Activated T-helper 17 cell treated with anti-CD3 and anti-CD28 coated beads, Interleukin-2, amount 50 U/mL, for 72 hours (primary cell): ENCODE results near the gene SPINT2. TPM values are rescaled to one million over a fixed set of nuclear protein-coding genes. Genes with fewer than 3 reads are reported as not detected.

Experiments used
- ATAC-seq: fragments of 150-1000 bp; cut with Tn5 transposase; replicated peaks from 2 replicates; pipeline ENCODE4 v1.10.0; 2021; ENCODE audit warnings: mild to moderate bottlenecking, moderate library complexity
- H3K27ac Mint-ChIP-seq: one replicate; pipeline ENCODE4 v1.8.0; 2022; ENCODE audit warnings: mixed read lengths
- H3K27me3 Mint-ChIP-seq: one replicate; pipeline ENCODE4 v1.8.0; 2022; ENCODE audit warnings: mixed read lengths
- H3K36me3 Mint-ChIP-seq: one replicate; pipeline ENCODE4 v1.8.0; 2022; ENCODE audit warnings: low read depth, mild to moderate bottlenecking, mixed read lengths
- H3K4me1 Mint-ChIP-seq: one replicate; pipeline ENCODE4 v1.8.0; 2022; ENCODE audit warnings: mixed read lengths
- H3K4me3 Mint-ChIP-seq: one replicate; pipeline ENCODE4 v1.8.0; 2022; ENCODE audit warnings: mild to moderate bottlenecking, mixed read lengths
- H3K9me3 Mint-ChIP-seq: one replicate; pipeline ENCODE4 v1.8.0; 2022; ENCODE audit warnings: mixed read lengths
- total RNA-seq, 2 donors: library from RNA; stranded (reverse); gene quantifications; one replicate each; pipeline ENCODE4 v1.2.3, GENCODE V29; 2022

Gene SPINT2
- total RNA-seq, 2 donors from 2014 or later: 21.3 to 56.6 TPM

DNA sequence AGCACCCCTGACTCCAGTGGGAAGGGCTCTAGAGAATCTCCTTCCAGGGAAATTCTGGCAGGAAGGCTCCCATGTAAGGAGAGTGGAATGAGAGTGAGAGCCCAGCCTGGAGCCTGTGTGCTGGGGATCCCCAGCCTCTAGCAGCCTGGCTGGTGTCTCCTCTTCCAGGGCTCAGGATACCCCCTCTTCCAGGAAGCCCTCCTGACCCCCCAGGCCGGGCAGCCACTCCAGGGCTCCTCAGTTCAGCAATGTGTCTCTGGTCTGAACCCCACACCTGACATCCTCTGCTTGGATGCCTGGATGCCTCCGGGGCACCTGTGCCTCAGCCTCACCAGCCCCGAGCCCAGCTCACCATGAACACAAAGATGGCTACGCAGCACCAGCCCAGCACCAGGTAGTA lies 42.7 kb downstream of the SPINT2 start:
- H3K4me3 Mint-ChIP-seq: no peak overlapping the region
- no peaks in the 10 kb centered on the region for H3K9me3 Mint-ChIP-seq
- no peak overlapping the region for H3K27ac Mint-ChIP-seq
- H3K27me3 Mint-ChIP-seq: no peaks in the 10 kb centered on the region
- H3K36me3 Mint-ChIP-seq: peaks cover 33% of the 10 kb centered on the region
- no peak for ATAC-seq
- H3K4me1 Mint-ChIP-seq: peaks cover 10% of the 10 kb centered on the region

DNA sequence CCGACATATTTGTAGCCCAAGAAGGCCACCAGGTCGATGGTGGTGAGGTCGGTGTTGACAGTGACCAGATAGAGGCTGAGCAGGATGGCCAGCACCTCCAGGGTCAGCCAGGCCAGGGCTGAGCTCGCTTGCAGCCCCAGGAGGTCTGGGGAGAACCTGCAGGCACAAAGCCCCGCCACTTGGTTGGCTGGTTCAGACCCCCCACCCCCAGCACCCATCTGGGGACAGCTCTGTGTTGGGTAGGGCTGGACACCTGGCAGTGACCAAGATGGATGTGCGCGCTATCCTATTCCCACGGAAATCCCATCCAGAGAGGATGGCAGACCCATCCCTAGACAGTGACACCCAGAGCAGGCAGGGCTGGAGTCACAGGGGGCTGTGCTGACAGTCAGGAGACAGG lies 43.2 kb downstream of the SPINT2 start:
- no peak for ATAC-seq
- H3K36me3 Mint-ChIP-seq: peaks cover 33% of the 10 kb centered on the region

DNA sequence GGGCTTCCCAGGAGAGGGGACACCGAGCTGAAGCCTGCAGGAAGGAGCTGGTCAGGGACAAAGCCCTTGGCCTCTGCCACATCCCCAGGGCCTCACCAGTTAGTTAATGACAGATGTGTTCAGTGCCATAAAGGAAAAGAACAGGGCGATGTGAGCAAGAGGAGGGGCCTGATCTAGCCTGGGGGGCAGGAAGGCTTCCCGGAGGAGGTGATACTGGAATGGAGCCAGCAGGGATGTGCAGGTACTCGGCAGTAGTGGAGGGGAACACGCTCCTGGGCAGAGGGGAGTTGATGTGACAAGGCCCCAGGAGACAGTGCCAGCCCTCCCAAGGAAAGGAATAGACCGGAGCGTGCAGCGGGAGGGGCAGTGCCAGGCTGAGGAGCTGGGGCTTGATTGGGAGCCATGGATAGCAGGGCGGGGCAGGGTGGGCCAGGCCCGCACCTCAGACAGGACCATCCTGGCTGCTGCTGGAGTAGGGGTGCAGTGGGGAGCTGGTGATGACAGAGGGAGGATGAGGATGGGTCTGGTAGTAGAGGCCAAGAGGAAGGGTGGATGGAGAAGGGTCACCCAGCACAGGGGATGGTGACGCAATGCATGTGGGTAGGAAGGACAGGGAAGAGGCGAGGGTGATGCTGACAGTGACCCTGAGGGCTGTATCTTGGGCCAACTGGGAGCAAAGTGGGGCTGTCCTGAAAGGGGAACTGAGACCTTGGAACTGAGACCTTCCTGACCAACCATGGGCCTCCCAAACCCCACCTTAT lies 43.8 kb downstream of the SPINT2 start:
- Mint-ChIP-seq H3K27me3 (no peaks in the 10 kb centered on the region), H3K4me3 (no peak overlapping the region), H3K36me3 (peaks cover 33% of the 10 kb centered on the region), H3K4me1 (peaks cover 15% of the 10 kb centered on the region), H3K9me3 (no peaks in the 10 kb centered on the region), H3K27ac (no peak overlapping the region)
- no peak for ATAC-seq

More for the DNA sequence above, 43.2 kb downstream of the SPINT2 start:
- no peaks in the 10 kb centered on the region for H3K27me3 Mint-ChIP-seq
- H3K4me3 Mint-ChIP-seq: no peak overlapping the region
- H3K9me3 Mint-ChIP-seq: no peaks in the 10 kb centered on the region
- H3K27ac Mint-ChIP-seq: no peak overlapping the region
- H3K4me1 Mint-ChIP-seq: peaks cover 13% of the 10 kb centered on the region

DNA sequence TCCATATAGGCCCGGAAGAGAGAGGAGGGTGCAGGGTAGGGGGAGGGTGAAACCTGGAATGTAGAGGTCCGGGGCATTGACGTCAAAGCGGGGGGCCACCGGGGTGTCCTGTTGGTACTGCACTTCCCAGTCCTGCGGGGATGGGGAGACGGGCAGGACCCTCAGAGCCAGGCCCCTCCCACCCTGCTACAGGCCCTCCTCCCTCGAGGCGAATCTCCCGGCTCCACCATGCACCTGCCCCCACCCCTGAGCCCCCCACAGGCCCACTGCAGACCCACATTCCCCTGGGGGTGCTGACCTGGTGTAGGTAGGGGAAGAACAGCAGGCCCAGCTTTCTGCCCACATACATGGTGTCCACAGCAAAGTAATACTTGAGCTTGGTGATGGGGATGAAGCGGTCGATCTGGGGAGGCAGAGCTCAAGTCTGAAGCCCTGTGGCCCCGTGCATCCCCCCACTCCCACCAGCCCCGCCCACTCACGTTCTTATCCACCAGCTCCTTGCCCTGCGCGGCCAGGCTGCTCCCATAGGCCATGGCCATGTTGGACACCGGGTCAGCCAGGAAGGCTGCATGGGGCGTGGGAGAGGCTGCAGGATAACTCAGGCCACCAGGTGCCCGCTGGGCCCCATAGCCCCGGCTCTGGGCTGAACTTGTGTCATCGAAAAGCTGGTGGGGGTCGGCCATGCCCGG lies 44.7 kb downstream of the SPINT2 start:
- H3K27ac Mint-ChIP-seq: no peak overlapping the region
- no peak overlapping the region for H3K4me3 Mint-ChIP-seq
- peaks cover 15% of the 10 kb centered on the region for H3K4me1 Mint-ChIP-seq
- H3K27me3 Mint-ChIP-seq: no peaks in the 10 kb centered on the region
- no peaks in the 10 kb centered on the region for H3K9me3 Mint-ChIP-seq
- peaks cover 33% of the 10 kb centered on the region for H3K36me3 Mint-ChIP-seq
- no peak for ATAC-seq

DNA sequence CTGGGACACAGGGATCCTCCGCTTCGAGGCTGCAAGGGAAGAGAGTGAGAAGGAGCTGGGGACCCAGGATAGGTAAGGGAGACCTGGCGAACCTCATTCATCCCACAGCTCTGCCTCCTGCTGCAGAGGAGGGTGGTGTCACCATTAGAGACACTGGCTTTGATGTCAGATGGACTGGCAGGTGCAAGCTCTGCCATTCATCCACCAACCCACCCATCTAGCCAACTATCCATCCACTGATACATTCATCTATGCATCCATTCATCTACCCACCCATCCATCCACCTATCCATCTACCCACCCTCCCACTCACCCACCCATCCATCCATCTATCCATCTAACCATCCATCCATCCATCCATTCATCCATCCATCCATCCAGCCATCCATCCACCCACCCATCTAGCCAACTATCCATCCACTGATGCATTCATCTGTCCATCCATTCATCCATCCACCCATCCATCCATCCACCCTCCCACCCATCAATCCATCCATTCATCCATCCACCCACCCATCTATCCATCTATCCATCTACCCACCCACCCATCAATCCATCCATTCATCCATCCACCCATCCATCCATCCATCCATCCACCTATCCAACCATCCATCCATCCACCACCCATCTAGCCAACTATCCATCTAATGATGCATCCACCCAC lies 45.4 kb downstream of the SPINT2 start:
- no peak for ATAC-seq
- Mint-ChIP-seq H3K27ac (no peak overlapping the region), H3K36me3 (peaks cover 33% of the 10 kb centered on the region), H3K4me3 (no peak overlapping the region), H3K9me3 (no peaks in the 10 kb centered on the region), H3K4me1 (peaks cover 15% of the 10 kb centered on the region), H3K27me3 (no peaks in the 10 kb centered on the region)

DNA sequence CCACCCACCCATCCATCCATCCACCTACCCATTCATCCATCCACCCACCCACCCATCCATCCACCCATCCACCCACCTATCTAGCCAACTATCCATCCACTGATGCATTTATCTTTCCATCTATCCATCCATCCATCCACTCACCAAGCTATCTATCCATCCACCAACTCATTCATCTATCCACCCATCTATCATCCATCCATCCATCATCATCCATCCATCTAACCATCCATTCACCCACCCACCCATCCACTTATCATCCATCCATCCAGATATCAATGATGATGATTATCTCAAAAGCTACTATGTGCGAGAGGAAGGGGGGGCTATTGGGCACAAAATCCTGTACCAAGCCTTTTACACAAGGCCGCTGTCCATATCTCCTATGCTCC lies 45.9 kb downstream of the SPINT2 start:
- no peak for ATAC-seq
- Mint-ChIP-seq H3K9me3 (no peaks in the 10 kb centered on the region), H3K27me3 (no peaks in the 10 kb centered on the region), H3K27ac (no peak overlapping the region), H3K4me3 (no peak overlapping the region), H3K4me1 (peaks cover 15% of the 10 kb centered on the region), H3K36me3 (peaks cover 33% of the 10 kb centered on the region)

DNA sequence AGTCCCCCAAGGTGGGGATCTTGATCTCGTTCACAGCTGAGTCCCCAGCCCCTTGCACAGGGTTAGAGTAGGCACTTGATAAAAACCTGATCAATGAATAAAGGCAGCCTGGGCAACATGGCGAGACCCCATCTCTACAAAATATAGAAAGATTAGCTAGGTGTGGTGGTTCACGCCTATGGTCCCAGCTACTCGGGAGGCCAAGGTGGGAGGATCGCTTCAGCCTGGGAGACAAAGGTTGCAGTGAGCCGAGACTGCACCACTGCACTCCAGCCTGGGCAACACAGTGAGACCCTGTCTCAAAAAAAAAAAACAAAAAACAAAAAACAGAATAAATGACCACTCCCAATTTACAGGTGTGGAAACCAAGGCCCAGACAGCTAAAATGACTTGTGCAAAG lies 46.6 kb downstream of the SPINT2 start:
- Mint-ChIP-seq H3K4me3 (no peak overlapping the region), H3K27ac (no peak overlapping the region), H3K27me3 (no peaks in the 10 kb centered on the region), H3K9me3 (no peaks in the 10 kb centered on the region), H3K4me1 (peaks cover 15% of the 10 kb centered on the region), H3K36me3 (peaks cover 33% of the 10 kb centered on the region)
- ATAC-seq: no peak

DNA sequence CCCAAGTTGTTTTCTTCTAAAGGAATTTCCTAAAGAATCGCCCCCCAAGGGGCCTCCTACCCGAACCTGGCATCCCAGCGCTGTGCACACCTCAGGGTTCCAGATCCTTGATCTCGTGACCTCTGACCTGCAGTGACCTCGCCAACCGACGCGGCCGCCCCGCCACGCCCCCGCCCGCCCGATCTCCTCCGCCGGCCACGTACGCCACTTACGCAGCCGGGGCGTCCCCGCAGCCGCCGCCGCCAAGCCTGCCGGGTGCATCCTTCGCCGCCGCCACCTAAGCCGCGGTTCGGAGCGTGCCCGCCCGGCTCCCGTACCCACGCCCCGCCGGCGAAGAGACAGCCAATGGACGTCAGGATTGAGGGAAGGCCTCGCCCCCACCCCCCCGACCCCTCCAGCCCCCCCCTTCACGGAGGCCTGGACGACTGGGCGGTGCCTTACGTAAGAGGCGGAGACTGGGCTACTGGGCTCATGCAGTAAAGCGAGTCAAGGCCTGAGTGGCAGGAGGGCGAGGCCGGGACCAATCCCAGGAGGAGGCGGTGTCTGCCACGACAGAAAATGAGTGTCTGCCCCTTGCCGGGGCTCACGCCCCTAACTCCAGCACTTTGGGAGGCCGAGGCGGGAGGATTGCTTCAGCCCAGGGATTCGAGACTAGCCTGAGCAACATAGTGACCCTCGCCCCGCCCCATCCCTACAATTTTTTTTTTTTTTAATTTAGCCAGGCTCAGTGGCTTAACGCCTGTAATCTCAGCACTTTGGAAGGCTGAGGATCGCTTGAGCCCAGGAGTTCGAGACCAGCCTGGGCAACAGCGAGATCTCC lies 51.5 kb downstream of the SPINT2 start, which contains the start of gene YIF1B:
Gene YIF1B (minus strand): TSS at position 291 of the 820 bp plus-strand sequence. CDS start 30 bp downstream, at position 261.
- Mint-ChIP-seq H3K4me1 (peaks cover 12% of the 10 kb centered on the region), H3K27me3 (no peaks in the 10 kb centered on the region), H3K4me3 (peak within 1 kb of the TSS; percentile 89), H3K9me3 (no peaks in the 10 kb centered on the region), H3K27ac (peak within 1 kb of the TSS; percentile 86), H3K36me3 (peaks cover 3% of the 10 kb centered on the region)
- peak; percentile 94 for ATAC-seq

DNA sequence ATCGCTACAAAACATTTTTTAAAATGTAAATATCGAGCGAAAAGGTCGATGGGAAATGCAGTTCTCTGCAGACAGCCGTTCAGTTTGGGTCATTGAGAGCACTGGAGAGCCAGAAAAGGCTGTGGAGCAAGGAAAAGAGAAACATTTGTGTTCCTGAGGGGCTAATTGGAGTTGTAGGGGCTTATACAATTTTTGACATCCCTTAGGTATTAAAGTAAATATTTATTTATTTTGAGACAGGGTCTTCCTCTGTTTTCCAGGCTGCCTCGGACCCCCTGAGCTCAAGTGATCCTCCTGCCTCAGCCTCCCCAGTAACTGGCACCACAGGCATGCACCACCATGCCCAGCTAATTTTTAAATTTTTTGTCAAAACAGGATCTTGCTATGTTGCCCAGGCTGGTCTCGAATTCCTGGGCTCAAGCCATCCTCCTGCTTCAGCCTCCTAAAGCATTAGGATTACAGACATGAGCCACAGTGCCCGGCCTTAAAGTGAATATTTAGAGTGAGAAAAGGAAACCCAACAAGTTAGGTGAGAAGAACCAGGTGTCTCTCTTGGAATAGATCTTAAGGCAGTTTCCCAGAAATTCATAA lies 52.2 kb downstream of the SPINT2 start:
- Mint-ChIP-seq H3K27ac (peak overlapping the region; percentile 86), H3K36me3 (peaks cover 7% of the 10 kb centered on the region), H3K4me3 (peak overlapping the region; percentile 89), H3K27me3 (no peaks in the 10 kb centered on the region), H3K9me3 (no peaks in the 10 kb centered on the region), H3K4me1 (peaks cover 19% of the 10 kb centered on the region)
- ATAC-seq: no peak

DNA sequence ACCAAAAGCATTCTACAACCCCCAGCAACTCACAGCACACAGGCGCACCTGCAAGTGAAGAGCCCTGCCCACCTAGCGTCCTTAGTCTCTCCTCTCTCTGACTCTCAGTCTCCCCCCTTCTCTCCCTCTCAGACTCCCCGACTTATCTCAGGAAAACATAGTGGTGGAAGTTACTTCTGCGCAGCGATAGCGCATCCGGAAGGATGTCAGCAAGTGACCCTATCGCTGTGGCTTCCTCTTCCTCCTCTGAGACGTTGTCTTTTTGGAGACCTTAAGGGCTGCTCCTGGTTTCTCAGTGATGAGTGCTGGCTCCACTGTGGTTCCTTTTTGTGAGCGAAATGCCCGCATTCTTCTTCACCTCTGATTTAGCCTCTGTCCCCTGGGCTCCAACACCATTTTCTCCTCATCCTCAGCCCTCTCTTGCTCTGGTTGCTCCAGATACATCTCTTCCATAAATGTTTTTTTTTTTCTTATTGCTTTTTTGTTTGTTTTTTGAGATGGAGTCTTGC lies 52.8 kb downstream of the SPINT2 start:
- Mint-ChIP-seq H3K4me3 (peak overlapping the region; percentile 89), H3K4me1 (peaks cover 24% of the 10 kb centered on the region), H3K9me3 (no peaks in the 10 kb centered on the region), H3K27ac (peak overlapping the region; percentile 86), H3K27me3 (no peaks in the 10 kb centered on the region), H3K36me3 (peaks cover 12% of the 10 kb centered on the region)
- ATAC-seq: no peak

DNA sequence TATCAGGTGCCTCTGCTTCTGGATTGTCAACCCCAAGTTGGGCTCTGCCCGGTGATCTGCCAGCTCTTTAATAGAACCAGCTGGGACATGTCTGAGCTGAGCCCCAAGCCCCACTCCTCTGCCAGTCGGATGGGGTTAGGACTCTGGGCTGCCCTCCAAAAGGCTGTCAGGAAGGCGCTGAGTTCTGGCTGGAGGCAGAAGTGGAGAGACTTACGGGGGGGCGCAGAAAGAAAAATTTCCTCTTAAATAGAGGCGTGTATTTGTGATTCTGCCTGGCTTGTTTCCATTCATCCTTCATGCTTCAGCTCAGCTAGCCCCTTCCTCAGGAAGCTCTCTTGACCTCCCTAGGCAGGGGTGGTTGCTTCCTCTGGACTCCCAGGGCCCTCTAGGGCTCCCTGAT lies 54.3 kb downstream of the SPINT2 start:
- peaks cover 22% of the 10 kb centered on the region for H3K4me1 Mint-ChIP-seq
- H3K27me3 Mint-ChIP-seq: no peaks in the 10 kb centered on the region
- no peak overlapping the region for H3K27ac Mint-ChIP-seq
- no peak for ATAC-seq
- H3K9me3 Mint-ChIP-seq: no peaks in the 10 kb centered on the region
- peak overlapping the region; percentile 85 for H3K4me3 Mint-ChIP-seq
- peaks cover 26% of the 10 kb centered on the region for H3K36me3 Mint-ChIP-seq

DNA sequence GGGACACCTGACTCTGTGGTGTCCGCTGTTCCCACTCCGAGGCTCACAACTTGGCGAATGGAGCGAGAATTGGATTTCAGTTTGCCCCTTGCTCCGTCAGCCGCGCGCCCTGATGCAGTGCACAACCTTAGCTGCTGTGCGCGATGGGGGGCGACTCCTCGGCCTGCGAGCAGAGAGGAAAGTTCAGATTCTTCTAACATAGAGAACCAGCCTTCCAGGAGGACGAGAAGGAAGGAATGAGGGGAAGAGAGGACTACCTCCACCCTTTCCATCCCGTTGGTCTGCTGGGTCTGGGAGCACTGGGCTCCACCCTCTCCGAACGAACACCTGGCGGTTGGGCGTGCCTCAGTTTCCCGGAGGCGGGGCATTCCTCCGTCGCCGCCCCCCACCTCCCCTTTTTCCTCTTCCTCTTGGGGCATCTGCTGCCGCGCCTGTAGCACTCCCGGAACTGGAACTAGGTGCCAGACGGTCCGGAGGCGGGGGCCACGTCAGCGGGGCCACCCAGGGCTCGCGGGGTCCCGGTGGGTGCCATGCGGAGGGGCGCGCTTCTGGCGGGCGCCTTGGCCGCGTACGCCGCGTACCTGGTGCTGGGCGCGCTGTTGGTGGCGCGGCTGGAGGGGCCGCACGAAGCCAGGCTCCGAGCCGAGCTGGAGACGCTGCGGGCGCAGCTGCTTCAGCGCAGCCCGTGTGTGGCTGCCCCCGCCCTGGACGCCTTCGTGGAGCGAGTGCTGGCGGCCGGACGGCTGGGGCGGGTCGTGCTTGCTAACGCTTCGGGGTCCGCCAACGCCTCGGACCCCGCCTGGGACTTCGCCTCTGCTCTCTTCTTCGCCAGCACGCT lies 55.3 kb downstream of the SPINT2 start, which contains the start of gene KCNK6:
Gene KCNK6 (plus strand): TSS at position 425 of the 838 bp plus-strand sequence. CDS start 106 bp downstream, at position 531.
- Mint-ChIP-seq H3K4me1 (peaks cover 22% of the 10 kb centered on the region), H3K27ac (peak within 1 kb of the TSS; percentile 15), H3K4me3 (peak within 1 kb of the TSS; percentile 85), H3K9me3 (no peaks in the 10 kb centered on the region), H3K36me3 (peaks cover 33% of the 10 kb centered on the region), H3K27me3 (no peaks in the 10 kb centered on the region)
- peak; percentile 33 for ATAC-seq

DNA sequence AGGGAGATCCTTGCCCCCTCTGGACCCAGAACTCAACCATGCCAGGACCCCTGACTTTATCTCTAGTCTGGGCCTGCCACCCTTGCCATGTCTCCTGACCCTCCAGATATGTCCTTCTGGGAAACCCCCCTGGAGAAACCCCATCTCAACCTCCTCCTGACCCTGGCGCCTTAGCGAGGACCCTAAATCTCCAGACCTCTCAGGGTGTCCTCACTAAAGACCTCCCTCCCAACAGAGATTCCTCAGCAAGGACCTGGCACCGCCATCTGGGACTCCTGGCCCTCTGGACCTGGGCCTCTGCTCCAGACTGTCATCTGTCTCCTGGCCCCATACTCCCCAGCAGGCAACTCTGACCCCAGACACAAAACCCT lies 56.6 kb downstream of the SPINT2 start:
- peak overlapping the region; percentile 15 for H3K27ac Mint-ChIP-seq
- H3K4me1 Mint-ChIP-seq: peaks cover 22% of the 10 kb centered on the region

More for the DNA sequence above, 56.6 kb downstream of the SPINT2 start:
- no peak for ATAC-seq
- Mint-ChIP-seq H3K36me3 (peaks cover 46% of the 10 kb centered on the region), H3K4me3 (peak overlapping the region; percentile 85), H3K27me3 (no peaks in the 10 kb centered on the region), H3K9me3 (no peaks in the 10 kb centered on the region)
